Testis (tissue), 2 donors: Measurements from ENCODE around the gene CCDC158.

Source experiments
- POLR2A ChIP-seq: fragments of 450-650 bp; IDR thresholded peaks from one replicate; pipeline ENCODE4 v1.6.1; 2017; ENCODE audit warnings: antibody characterized with exemption, mild to moderate bottlenecking, moderate library complexity
- TF ChIP-seq, protein P1 (sequence below), 3 experiments: fragments of 450-650 bp in 2 of 3; fragments of 200-600 bp in 1 of 3; sonication (generic) in 1 of 3; IDR thresholded peaks; one replicate each; pipeline ENCODE4 v1.5.1; 2016 to 2019; ENCODE audit warnings: antibody characterized with exemption in 3 of 3, mild to moderate bottlenecking in 2 of 3, moderate library complexity in 1 of 3

DNA sequence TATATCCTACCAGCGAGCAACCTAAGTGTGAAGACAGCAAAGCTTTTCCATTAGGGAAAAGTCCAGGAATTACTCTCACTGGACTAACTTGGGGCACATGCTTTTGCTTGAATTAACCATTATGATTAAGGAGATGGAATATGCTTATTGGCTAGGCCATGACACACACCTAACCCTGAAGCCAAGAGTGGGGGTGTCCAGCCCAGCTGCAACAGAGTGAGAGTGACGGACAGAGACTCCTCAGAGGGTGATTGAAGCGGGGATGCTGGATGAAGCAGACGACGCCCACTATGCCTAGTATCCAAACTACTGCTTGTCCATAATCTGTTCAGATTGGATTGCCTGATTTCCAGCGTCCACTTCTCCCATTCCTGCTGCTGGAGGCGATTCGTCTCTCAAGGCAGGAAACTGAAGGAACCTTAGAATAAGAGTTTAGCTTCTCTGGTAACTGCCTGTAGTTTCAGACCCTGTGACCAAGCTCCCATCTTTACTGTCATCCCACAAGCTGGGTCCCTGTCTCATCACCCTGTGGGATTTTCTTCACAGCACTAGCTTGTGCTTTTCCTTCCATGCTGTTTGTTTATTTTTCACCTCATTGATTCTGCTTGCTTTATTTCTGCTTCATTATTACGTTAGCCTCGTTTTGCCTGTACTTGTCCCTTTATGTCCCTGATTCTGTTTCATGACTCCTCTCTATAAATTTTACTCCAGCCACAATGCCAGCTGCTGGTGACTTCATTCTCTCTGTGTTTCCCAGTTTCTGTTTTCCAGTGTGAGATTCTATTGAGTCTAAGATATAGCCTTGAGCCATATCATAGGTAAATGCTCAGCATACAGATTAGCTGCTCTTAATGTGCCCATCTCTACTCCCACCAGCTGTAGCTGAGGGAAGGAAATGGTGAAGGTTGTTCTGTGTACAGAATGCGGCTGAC lies 150.4 kb downstream of the CCDC158 start:
- TF ChIP-seq POLR2A: no peak
- TF ChIP-seq, protein P1, sequence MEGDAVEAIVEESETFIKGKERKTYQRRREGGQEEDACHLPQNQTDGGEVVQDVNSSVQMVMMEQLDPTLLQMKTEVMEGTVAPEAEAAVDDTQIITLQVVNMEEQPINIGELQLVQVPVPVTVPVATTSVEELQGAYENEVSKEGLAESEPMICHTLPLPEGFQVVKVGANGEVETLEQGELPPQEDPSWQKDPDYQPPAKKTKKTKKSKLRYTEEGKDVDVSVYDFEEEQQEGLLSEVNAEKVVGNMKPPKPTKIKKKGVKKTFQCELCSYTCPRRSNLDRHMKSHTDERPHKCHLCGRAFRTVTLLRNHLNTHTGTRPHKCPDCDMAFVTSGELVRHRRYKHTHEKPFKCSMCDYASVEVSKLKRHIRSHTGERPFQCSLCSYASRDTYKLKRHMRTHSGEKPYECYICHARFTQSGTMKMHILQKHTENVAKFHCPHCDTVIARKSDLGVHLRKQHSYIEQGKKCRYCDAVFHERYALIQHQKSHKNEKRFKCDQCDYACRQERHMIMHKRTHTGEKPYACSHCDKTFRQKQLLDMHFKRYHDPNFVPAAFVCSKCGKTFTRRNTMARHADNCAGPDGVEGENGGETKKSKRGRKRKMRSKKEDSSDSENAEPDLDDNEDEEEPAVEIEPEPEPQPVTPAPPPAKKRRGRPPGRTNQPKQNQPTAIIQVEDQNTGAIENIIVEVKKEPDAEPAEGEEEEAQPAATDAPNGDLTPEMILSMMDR (IDR thresholded peaks at IDR 0.05): no peak
